Esophagus muscularis mucosa (tissue), 4 donors: Measurements from ENCODE around the gene FAT1. TPM values are rescaled to one million over a fixed set of nuclear protein-coding genes. Genes with fewer than 3 reads are reported as not detected.
A peak's percentile ranks its signal among the peaks of the same experiment; 100 is the strongest.

ENCODE experiments used
- DNase-seq: peaks from one replicate; pipeline ENCODE4 v3.0.0-alpha.2; 2017; ENCODE audit errors: extremely low spot score
- H3K27ac ChIP-seq, 4 donors: fragments of 200-600 bp; sonication (generic); replicated peaks in 1 of 4; 1 replicate in 3 of 4; 2 replicates in 1 of 4; pipeline ENCODE4 v1.5.1; 2016 to 2019; ENCODE audit warnings: mild to moderate bottlenecking in 1 of 4
- H3K27me3 ChIP-seq, 4 donors: fragments of 200-600 bp; sonication (generic); one replicate each; pipeline versions ENCODE4 v1.5.1 to v1.6.0; 2016 to 2019
- H3K36me3 ChIP-seq, 4 donors: fragments of 200-600 bp; sonication (generic); one replicate each; pipeline ENCODE4 v1.5.1; 2016 to 2019
- H3K4me1 ChIP-seq, 4 donors: fragments of 200-600 bp; sonication (generic); one replicate each; pipeline ENCODE4 v1.5.1; 2016 to 2019
- H3K4me3 ChIP-seq, 4 donors: fragments of 200-600 bp; sonication (generic); 1 replicate in 2 of 4; 2 replicates in 2 of 4; pipeline ENCODE4 v1.5.1; 2016 to 2019; ENCODE audit warnings: mild to moderate bottlenecking in 4 of 4, moderate library complexity in 1 of 4
- H3K9me3 ChIP-seq, 4 donors: fragments of 200-600 bp; sonication (generic); 1 replicate in 3 of 4; 2 replicates in 1 of 4; pipeline ENCODE4 v1.5.1; 2016 to 2019
- CTCF ChIP-seq, 3 experiments: fragments of 200-600 bp in 2 of 3; fragments of 450-650 bp in 1 of 3; sonication (generic) in 2 of 3; IDR thresholded peaks; one replicate each; pipeline ENCODE4 v1.5.1; 2017 to 2019; ENCODE audit warnings: antibody characterized with exemption in 3 of 3, mild to moderate bottlenecking in 2 of 3, moderate library complexity in 1 of 3
- EP300 ChIP-seq: sonication (generic); formaldehyde crosslinking; IDR thresholded peaks from one replicate; pipeline ENCODE4 v1.6.1; 2017; ENCODE audit warnings: antibody characterized with exemption
- POLR2A ChIP-seq: fragments of 450-650 bp; IDR thresholded peaks from one replicate; pipeline ENCODE4 v1.6.1; 2017; ENCODE audit warnings: antibody characterized with exemption, moderate library complexity, mild to moderate bottlenecking, low read depth
- POLR2AphosphoS5 ChIP-seq, 2 donors: sonication (generic); formaldehyde crosslinking; IDR thresholded peaks; one replicate each; pipeline ENCODE4 v1.6.1; 2017; ENCODE audit warnings: antibody characterized with exemption in 2 of 2
- WGBS: methylation state at CpG from one replicate; pipeline ENCODE4 v1.1.5; 2018; 5-methylcytosine and 5-hydroxymethylcytosine counted together
- intact Hi-C: fragments of 100-400 bp; cut with DNase I; formaldehyde crosslinking; loops from one replicate; pipeline ENCODE4 v1.15.1; 2023
- total RNA-seq, 4 donors: library from RNA; depleted of rRNA; stranded (reverse); fragments of >200 nt; gene quantifications; one replicate each; pipeline versions ENCODE4 v1.1.0 to v1.2.1, GENCODE V29; 2016

The FAT1 gene
- total RNA-seq, 4 donors from 2014 or later, result 145 to 244 (median 200) TPM

DNA sequence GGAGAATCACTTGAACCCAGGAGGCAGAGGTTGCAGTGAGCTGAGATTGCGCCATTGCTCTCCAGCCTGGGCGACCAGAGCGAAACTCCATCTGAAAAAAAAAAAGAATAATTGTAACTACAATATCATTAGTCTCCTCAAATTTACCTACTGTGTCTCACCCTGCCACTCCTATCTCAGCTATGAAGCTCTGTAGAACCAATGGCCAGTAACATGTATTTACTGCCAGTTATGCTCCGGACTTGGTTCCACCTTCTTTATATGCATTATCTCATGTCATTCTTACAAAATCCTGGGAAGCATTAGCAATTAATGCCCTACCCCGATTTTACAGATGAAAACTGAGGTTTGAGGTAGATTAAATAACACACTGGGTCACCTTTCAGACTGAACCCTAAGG lies 7.0 kb upstream of the FAT1 start:
- TF ChIP-seq EP300, result no peak
- Histone ChIP-seq H3K27me3 (no peaks in the 10 kb centered on the region), H3K4me1 (peaks cover 0 to 17% (median 16%) of the 10 kb centered on the region in 4 donors), H3K36me3 (no peaks in the 10 kb centered on the region), H3K27ac (no peak overlapping the region), H3K4me3 (no peak overlapping the region), H3K9me3 (no peaks in the 10 kb centered on the region)
- peak; percentile 17 for DNase-seq
- intact Hi-C loops, result no loop called here
- 85% methylated on average over 5 of the region's 5 CpGs for WGBS

- no peak overlapping the region for H3K4me3 ChIP-seq
- 100% methylated on average over 1 of the region's 1 CpG for WGBS
- no peaks in the 10 kb centered on the region for H3K36me3 ChIP-seq
- no peak for DNase-seq
- intact Hi-C loops, result loop anchor here (10.0 kb wide), 1 partner anchor 215 kb away; no protein-coding TSS in a partner anchor
- no peaks in the 10 kb centered on the region for H3K9me3 ChIP-seq
- peaks cover 0 to 24% (median 18%) of the 10 kb centered on the region in 4 donors for H3K4me1 ChIP-seq
- H3K27ac ChIP-seq, result no peak overlapping the region
- no peak for TF ChIP-seq POLR2A
- no peak for TF ChIP-seq POLR2AphosphoS5 (IDR thresholded peaks at IDR 0.05)
- TF ChIP-seq CTCF (IDR thresholded peaks at IDR 0.05), result no peak
- no peak for TF ChIP-seq EP300
- no peaks in the 10 kb centered on the region for H3K27me3 ChIP-seq
Observed at GRCh38 chr4:186729856-186730255, 6.2 kb upstream of the FAT1 start.

GRCh38 chr4:186728631-186729271 lies 5.1 kb upstream of the FAT1 start:
- 84% methylated on average over 4 of the region's 4 CpGs for WGBS
- Histone ChIP-seq H3K4me3 (no peak overlapping the region), H3K36me3 (no peaks in the 10 kb centered on the region), H3K4me1 (peaks cover 0 to 30% (median 21%) of the 10 kb centered on the region in 4 donors), H3K27ac (no peak overlapping the region), H3K27me3 (peaks cover 0 to 6% (median 2%) of the 10 kb centered on the region in 4 donors), H3K9me3 (no peaks in the 10 kb centered on the region)
- intact Hi-C loops, result loop anchor here (10.0 kb wide), 1 partner anchor 216 kb away; no protein-coding TSS in a partner anchor
- TF ChIP-seq POLR2AphosphoS5 (IDR thresholded peaks at IDR 0.05), result no peak
- peak; percentile 70 for DNase-seq

- TF ChIP-seq POLR2AphosphoS5 (IDR thresholded peaks at IDR 0.05) (no peak), CTCF (IDR thresholded peaks at IDR 0.05) (no peak), POLR2A (no peak), EP300 (no peak)
- Histone ChIP-seq H3K36me3 (no peaks in the 10 kb centered on the region), H3K9me3 (no peaks in the 10 kb centered on the region), H3K27ac (no peak overlapping the region), H3K4me3 (no peak overlapping the region), H3K27me3 (peaks cover 0 to 11% (median 2%) of the 10 kb centered on the region in 4 donors), H3K4me1 (peaks cover 0 to 30% (median 21%) of the 10 kb centered on the region in 4 donors)
- DNase-seq, result peak; percentile 39
- 69% methylated on average over 6 of the region's 6 CpGs for WGBS
- intact Hi-C loops, result loop anchor here (10.0 kb wide), 1 partner anchor 217 kb away; no protein-coding TSS in a partner anchor
Observed at GRCh38 chr4:186727977-186728519, 4.4 kb upstream of the FAT1 start.

- H3K27me3 ChIP-seq, result peaks cover 0 to 12% (median 2%) of the 10 kb centered on the region in 4 donors
- H3K36me3 ChIP-seq, result no peaks in the 10 kb centered on the region
- DNase-seq, result peak; percentile 88
- intact Hi-C loops, result loop anchor here (10.0 kb wide), 1 partner anchor 217 kb away; no protein-coding TSS in a partner anchor
- TF ChIP-seq POLR2A (no peak), CTCF (IDR thresholded peaks at IDR 0.05) (no peak), EP300 (no peak), POLR2AphosphoS5 (IDR thresholded peaks at IDR 0.05) (no peak)
- WGBS, result 10% methylated on average over 15 of the region's 15 CpGs
- peaks cover 0 to 34% (median 24%) of the 10 kb centered on the region in 4 donors for H3K4me1 ChIP-seq
- H3K9me3 ChIP-seq, result no peaks in the 10 kb centered on the region
- peak overlapping the region; percentile 92 to 97 (median 95) for H3K27ac ChIP-seq
- peak overlapping the region; percentile 76 to 97 (median 86) for H3K4me3 ChIP-seq
Observed at GRCh38 chr4:186727169-186727976, 3.7 kb upstream of the FAT1 start.
